CD1c-positive myeloid dendritic cell (primary cell): ENCODE measurements around the gene ITGA8.
"Not testable (repeated sequence)": the region's sequence is repeated elsewhere in the genome, so short reads cannot be mapped to it uniquely, and the experiment has no call there.

ENCODE experiments used
- DNase-seq: peaks from one replicate; pipeline ENCODE4 v3.0.0-alpha.2; 2016; ENCODE audit errors: extremely low spot score

Gene ITGA8

GRCh38 chr10:15719899-15720634 is at the start of gene ITGA8:
TSS of gene ITGA8 (minus strand) at chr10:15719922. CDS start at chr10:15719771, 151 bp downstream.
- DNase-seq = no peak

DNA sequence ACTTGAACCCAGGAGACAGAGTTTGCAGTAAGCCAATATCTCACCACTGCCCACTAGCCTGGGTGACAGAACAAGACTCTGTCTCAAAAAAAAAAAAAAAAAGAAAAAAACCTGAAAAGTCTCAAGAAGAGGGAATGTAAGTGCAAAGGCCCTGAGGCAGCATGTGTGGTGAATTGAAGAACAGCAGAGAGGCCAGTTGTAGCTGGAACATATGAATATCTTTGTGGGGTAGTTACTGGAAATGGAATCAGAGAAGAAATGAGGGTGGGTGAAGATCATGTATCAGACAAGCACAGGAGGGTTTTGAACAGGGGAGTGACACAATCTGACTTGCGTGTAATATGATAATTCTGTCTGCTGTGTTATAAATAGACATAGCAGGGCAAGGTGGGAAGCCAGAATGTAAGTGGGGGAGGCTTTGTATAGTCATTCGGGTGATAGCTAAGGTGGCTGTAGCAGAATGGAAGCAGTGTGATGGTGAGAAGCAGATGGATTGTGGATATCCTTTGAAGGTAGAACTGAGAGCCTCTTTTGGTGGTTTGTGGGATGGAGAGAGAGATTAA is 45.3 kb upstream of the ITGA8 start:
- DNase-seq = no peak

DNA sequence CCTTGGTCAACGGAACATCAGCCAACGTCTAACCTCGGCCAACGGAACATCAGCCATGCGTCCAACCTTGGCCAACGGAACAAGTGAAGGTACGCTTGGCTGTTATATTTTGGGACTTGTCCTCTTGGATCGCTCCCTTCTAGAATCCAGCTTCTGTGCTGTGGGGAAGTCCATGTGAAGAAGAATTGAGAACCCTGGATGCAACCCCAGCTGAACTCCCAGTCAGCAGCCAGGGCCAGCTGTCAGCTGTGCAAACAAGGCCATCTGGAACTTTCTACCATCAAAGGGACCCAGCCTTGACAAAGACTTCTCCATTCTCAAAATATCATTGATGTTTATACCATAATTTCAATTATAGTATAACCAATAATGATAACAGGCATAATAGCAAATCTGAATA is 43.3 kb upstream of the ITGA8 start:
- DNase-seq = no peak

DNA sequence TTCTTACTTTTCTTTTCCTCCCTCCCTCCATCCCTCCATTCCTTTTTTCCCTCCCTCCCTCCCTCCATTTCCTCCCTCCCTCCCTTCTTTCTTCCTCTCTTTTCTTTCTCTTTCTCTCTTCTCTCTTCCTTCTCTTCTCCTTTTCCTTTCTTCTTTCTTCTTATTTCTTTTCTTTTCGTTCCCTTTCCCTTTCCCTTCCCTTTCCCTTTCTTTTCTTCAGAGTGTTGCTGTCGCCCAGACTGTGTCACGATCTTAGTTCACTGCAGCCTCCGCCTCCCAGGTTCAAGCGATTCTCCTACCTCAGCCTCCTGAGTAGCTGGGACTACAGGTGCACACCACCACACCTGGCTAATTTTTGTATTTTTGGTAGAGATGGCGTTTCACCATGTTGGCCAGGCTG is 42.5 kb upstream of the ITGA8 start:
- not testable (repeated sequence) for DNase-seq

DNA sequence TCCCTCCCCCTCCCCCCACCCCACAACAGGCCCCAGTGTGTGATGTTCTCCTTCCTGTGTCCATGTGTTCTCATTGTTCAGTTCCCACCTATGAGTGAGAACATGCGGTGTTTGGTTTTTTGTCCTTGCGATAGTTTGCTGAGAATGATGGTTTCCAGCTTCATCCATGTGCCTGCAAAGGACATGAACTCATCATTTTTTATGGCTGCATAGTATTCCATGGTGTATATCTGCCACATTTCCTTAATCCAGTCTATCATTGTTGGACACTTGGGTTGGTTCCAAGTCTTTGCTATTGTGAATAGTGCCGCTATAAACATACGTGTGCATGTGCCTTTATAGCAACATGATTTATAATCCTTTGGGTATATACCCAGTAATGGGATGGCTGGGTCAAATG is 41.5 kb upstream of the ITGA8 start:
- DNase-seq = not testable (repeated sequence)

GRCh38 chr10:15760681-15761080 is 41.0 kb upstream of the ITGA8 start:
- no peak for DNase-seq

- no peak for DNase-seq
These were observed 39.5 kb upstream of the ITGA8 start for GRCh38 chr10:15759265-15759664.

GRCh38 chr10:15758618-15759017 is 38.9 kb upstream of the ITGA8 start:
- DNase-seq = no peak

GRCh38 chr10:15754937-15755336 is 35.2 kb upstream of the ITGA8 start:
- no peak for DNase-seq

DNA sequence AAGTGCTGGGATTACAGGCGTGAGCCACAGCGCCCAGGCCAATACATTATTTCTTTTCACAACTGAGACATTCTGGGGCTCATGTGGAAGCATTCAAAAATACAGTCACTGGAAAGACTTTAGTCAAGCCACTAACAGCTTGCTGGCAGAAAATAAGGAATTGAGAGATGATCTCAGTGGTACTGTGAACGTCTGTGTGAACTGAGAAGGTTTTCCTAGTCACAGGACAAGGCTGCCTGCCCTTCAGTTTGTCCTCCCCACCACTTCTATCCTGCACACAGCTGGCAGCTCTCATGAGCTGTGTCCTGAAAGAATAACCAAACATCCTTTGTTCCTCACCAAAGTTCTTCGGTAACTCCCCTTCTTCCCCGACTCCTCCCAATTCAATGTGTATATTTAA is 31.3 kb upstream of the ITGA8 start:
- no peak for DNase-seq

GRCh38 chr10:15748126-15748525 is 28.4 kb upstream of the ITGA8 start:
- no peak for DNase-seq

GRCh38 chr10:15747632-15748031 is 27.9 kb upstream of the ITGA8 start:
- DNase-seq = no peak

- no peak for DNase-seq
These were observed 26.0 kb upstream of the ITGA8 start for GRCh38 chr10:15745751-15746150.

DNA sequence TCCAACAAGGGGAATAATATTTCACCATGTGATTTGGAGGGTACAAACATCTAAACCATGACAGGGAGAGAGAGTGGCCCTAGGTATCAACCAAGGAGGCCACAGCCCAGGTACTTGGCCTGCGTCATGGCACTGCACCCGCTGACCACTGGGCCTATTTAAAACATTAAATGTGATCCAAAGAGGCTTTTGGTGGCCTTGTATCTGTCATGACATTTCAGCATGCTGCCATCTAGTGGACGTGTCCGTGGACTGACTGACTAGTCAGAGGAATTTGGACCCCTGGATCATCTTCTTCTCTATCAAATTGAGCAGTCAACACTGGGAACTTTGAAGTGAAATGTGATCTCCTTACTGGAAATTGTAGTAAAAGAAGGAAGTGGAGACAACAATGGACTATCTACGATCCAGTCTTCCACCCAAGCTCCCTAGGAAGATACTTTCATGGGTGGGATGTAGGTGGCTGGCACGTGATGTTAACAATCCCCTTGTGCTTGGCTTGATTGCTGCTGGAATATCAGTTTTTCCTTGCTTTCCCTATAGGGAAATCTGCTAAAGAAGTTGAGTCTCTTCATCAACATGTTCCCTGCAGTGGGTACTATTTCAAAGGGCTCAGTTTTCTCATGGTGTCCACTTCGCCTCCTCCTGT is 24.6 kb upstream of the ITGA8 start:
- DNase-seq = peak; percentile 19

- no peak for DNase-seq
These were observed 23.7 kb upstream of the ITGA8 start for GRCh38 chr10:15743443-15743842.

DNA sequence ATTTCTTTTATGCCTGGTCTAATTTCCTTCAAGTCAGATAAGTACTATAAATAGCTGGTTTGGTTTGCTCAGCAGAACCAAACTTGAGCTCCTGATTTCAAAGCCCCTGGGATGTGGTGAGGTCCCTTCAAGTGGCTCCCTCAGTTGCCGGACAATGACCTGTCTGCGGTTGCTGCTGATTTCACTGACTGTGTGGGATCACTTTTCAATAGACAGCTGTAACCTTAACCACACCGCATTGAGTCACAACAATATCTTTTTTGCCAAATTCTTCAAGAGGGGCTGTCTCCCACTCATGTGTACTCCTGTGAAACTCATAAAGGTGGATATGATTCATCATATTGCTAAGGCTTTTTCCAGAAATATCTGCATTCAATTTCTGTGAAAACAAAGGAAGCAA is 23.1 kb upstream of the ITGA8 start:
- DNase-seq = no peak

- no peak for DNase-seq
These were observed 22.4 kb upstream of the ITGA8 start for GRCh38 chr10:15742102-15742501.

DNA sequence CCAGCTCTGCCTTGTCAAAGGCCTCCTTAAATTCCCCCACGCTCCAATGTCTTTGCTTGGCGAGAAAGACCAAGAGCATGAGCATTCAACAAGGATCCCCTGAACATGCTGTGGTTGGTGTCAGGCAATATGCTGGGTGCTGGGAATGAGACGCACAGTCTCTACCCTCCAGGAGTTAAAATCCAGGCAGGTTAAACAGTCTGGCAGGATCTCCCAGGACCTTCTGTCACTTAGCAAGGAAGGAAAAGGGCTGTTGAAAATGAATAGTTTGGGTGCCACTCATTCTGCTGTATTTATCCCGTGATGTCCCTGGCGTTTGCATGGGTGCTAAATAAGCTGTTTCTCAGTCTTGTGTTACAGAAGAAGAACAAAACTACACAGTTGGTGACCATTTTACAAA is 21.9 kb upstream of the ITGA8 start:
- DNase-seq = no peak

DNA sequence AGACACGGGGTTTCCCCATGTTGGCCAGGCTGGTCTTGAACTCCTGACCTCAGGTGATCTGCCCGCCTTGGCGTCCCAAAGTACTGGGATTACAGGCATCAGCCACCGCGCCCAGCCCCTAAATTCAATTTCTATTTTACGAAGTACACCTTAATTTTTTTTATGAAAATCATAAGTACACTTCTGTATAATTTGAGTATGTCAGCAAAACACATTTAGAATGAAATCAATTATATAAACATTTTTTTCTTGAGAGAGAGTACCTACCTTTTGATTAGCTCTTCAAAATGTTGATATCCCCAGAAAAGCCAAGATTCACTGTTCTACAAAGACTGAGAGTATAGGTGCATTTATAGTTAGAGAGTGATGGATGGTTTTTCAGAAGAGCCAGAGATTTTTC is 20.5 kb upstream of the ITGA8 start:
- no peak for DNase-seq

DNA sequence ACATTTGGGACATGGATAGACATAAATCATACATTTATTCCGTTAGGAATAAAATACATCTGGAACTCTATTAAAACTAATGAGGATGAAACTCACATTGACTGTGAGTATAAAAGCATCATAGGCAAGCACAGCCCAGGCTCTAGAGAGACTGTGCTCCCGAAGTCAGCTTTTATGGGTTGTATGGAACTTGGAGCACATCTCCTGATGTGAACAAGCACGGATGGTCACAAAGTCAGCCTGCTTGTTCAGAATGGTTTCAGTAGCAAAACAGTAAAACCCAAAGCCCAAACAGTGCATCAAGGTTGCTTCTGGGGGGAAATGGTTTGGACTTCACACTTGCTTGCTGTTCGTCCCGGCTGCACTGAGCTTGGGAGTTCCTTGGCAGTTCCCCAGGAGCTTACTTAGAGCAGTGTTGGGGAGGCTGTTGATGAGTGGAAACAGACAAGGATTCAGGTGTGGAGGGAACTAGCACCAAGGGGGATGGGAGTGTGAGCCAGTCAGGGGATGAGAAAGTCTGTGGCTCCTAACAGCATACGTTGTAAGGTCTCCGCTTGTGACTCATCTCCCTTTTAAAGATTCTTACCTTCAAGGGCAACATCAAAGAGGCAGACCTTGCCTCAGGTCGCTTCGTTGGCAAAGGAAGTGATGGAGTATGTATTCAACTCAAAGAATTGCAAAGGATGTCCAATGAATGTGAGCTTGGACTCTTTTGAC is 19.7 kb upstream of the ITGA8 start:
- DNase-seq = no peak

- no peak for DNase-seq
These were observed 18.7 kb upstream of the ITGA8 start for GRCh38 chr10:15738270-15738925.

GRCh38 chr10:15737656-15738055 is 17.9 kb upstream of the ITGA8 start:
- no peak for DNase-seq
